Glomerular visceral epithelial cell (primary cell): ENCODE data around the gene ADIRF.
"Not testable (repeated sequence)": the region's sequence is repeated elsewhere in the genome, so short reads cannot be mapped to it uniquely, and the experiment has no call there.

Experiments
- DNase-seq: peaks from one replicate; pipeline ENCODE4 v3.0.0-alpha.2; 2016; ENCODE audit errors: extremely low spot score

ADIRF gene

DNA sequence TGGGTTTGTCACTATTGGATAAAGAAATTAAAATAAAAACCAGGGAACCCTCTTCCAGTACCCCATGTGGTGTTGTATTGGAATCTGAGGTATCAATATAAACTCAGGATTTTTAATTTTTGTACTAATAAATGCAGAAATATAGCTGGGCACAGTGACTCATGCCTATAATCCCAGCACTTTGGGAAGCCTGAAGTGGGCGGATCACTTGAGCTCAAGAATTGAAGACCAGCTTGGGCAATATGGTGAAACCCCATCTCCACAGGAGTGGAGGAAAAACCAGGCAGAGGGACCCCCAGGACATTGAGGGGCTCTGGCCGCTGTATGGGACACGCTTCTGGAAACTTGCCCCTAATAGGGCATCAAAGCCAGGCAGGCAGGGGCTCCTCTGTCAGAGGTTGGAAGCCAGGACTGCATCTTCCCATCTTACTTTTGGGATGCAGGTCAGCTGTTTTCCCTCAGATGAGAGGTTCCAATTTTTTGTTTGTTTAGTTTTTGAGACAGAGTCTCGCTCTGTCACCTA lies 11.1 kb downstream of the ADIRF start:
- DNase-seq = no peak

DNA sequence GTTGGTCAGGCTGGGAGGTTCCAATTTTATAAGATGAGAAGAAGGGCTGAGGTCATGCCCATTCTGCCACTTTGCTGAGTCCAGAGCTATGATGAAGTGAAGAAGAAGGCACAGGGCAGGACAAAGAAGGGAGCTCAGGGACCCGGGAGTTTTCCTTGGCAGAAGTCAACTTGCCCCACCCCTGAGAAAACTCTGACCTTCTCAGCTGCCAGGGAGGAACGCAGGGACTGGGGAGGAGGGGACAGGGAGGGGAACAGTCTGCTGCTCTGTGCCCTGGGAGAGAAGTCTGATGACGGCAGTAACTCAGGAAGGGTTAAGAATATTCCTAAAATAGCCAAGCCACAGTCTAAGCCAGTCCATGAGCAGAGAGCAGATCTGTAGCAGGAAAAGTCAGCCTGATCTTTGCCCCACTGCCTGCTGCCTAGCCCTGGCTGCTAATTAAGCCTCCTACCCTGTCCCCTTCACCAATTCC lies 11.7 kb downstream of the ADIRF start:
- no peak for DNase-seq

DNA sequence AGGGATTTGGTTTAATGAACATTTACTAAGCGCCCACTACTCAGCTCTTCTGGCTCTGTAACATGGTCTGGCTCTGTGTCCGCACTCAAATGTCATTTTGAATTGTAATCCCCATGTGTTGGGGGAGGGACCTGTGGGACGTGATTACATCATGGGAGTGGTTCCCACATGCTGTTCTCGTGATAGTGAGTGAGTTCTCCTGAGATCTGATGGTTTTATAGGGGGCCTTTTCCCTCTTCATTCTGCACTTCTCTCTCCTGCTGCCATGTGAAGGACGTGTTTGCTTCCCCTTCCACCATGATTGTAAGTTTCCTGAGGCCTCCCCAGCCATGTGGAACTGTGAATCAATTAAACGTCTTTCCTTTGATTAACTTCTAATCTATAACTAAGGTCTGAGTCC lies 12.7 kb downstream of the ADIRF start:
- not testable (repeated sequence) for DNase-seq

DNA sequence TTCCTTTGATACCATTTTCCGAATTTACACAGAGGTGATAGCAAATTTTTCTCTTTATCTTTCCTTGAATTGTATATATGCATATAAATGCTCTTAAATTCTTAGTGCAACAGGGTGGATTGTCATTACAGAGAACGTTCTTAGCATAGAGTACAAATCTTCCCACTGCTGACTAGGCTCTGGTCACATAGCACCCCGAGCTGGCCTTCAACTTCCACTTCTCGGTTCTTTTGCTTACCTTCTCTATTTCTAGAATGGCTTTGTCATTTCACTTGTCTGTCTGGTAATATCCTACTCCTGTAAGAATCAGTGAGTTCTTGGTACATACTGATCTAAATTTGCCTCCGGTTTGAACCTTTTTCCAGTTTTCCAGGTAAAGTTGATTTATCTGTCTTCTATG lies 13.4 kb downstream of the ADIRF start:
- DNase-seq = no peak

DNA sequence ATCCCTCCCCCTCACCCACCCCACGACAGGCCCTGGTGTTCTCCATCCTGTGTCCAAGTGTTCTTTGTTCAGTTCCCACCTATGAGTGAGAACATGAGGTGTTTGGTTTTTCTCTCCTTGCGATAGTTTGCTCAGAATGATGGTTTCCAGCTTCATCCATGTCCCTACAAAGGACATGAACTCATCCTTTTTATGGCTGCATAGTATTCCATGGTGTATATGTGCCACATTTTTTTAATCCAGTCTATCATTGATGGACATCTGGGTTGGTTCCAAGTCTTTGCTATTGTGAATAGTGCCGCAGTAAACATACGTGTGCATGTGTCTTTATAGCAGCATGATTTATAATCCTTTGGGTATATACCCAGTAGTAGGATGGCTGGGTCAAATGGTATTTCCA lies 16.2 kb downstream of the ADIRF start:
- DNase-seq = not testable (repeated sequence)

DNA sequence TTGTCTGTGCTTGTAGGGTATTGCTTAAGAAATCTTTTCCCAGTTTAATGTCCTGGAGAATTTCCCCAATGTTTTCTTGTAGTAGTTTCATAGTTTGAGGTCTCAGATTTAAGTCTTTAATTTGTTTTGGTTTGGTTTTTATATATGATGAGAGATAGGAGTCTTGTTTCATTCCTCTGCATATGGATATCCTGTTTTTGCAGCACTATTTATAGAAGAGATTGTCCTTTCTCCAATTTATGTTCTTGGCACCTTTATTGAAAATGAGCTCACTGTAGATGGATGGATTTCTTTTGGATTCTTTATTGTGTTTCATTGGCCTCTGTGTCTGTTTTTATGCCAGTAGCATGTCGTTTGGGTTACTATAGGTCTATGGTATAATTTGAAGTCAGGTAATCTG lies 20.2 kb downstream of the ADIRF start:
- DNase-seq = no peak

DNA sequence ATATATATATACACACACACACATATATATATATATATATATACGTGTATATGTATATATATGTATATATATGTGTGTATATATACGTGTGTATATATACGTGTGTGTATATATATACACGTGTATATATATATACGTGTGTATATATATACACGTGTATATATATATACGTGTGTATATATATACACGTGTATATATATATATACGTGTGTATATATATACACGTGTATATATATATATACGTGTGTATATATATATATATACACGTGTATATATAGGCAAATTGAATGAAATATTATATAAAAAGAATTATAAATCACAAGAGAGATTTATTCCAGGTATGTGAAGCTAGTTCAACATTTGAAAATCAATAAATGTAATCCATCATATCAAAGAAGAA lies 23.1 kb downstream of the ADIRF start:
- not testable (repeated sequence) for DNase-seq

DNA sequence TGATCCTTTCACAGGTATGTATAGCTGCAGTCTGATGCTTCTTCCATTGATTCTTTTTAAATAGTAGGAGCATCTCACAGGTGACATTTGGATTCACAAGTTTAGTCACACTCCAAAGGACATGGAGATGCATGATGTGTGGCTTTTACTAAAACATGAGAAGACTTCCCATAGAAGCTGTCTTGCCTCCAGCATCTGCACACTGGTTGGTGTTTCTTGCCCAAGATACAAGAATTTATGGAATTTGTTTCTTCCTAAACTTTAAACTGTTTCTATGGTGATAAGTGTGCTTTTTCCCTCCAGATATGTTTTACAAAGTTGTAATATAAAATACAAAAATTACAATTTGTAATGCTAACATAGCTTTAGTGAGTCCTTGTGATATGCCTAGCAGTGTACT lies 24.2 kb downstream of the ADIRF start:
- DNase-seq = no peak

DNA sequence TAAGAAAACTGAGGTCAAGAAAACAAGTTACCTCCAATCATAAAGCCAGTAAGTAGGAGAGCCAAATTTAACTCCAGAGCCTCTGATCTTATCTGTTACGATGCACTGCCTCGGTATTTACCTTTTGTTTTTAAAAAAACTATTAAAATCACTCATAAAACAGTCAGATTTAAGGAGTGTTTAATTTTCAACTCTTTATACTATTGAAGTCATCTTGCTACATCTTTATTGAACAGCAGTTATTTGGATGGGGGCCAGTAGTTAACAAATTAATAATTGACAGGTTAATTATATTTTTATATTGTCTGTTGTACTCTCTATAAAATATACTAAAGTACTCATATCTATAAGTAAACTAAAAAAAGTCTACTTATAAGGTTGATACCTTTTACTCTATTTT lies 24.6 kb downstream of the ADIRF start:
- no peak for DNase-seq

DNA sequence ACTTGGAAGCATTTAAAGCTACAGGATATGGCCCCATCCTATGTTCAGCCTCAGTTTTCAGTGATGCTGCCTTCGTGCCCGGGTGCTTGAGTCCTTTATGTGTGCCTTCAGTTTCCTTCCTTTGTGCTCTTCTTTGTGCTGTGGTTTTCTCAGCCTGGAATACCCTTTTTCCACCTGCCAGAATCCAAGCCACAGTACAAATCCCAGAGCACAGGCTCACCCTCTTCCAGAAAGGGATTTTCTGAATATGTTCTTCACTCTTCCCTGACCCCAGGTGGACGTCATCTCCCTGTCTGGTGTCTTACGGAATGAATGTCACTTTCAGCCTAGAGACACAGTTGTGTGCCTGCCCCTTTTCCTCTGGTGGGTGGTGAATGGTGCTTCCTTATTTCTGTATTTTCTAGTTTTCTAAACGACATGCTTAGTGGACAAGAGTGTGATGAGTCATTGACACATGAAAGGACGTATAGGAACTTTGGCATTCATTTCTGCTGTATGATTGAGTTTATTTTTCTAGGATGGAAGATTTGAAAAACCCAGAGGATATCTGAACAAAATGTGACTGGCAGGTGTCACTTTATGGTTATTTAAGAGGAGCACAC lies 31.6 kb downstream of the ADIRF start:
- DNase-seq = not testable (repeated sequence)

DNA sequence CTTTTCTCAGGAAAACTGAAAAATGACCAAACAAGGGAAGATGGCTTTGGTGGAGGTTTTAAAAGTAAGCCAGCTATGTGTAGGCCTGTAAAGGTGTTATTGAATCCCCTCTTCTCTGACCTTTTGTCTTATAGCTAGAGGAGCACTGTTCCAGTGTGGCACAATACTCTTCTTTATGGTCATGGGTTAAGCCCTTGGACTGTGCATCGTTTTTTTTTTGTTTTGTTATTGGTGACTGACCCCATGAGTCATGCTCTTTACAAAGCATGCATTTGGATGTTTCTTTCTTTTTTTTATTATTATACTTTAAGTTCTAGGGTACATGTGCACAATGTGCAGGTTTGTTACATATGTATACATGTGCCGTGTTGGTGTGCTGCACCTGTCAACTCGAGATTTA lies 32.2 kb downstream of the ADIRF start:
- DNase-seq = no peak

DNA sequence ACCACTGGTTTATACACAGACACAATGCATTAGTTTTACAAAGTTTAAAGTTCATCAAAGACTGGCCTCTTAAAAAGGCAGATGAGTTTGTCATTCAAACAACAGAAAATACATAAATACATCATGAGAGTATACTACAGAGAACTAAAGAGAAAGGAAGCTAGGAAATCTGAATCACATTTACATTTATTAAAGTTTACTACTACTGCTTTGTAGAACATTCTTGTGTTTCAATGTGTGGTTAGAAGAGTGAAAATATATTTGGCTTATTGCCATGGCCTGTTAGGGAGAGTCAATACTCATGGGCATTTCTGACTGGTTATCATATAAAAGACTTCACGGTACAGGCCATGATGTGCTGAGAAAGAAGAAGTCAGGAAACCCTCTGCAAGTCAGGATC lies 38.8 kb downstream of the ADIRF start:
- DNase-seq = not testable (repeated sequence)

DNA sequence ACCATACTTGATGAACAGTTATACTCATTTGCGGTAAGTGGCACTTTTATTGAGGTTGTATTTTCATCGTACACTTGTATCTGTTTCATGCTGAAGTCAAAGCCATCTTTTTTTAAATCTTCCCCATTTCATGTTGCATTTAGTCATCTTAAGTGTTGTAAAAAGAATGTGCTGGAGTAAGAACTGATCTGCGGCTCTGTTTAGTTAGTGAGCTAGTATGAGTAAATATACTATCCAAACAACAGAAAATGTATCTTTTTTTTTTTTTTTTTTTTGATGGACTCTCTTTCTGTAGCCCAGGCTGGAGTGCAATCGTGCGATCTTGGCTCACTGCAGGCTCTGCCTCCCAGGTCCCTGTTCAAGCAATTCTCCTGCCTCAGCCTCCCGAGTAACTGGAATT lies 39.4 kb downstream of the ADIRF start:
- DNase-seq = not testable (repeated sequence)

DNA sequence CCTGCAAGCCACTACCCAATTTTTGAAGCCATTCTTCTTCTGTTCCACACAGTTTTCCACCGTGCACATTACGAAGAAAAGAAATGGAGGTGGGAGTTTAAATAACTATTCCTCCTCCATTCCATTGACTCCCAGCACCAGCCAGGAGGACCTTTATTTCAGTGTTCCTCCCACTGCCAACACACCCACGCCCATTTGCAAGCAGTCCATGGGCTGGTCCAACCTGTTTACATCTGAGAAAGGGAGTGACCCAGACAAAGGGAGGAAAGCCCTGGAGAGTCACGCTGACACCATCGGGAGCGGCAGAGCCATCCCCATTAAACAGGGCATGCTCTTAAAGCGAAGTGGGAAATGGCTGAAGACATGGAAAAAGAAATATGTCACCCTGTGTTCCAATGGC lies 40.0 kb downstream of the ADIRF start:
- DNase-seq = not testable (repeated sequence)

DNA sequence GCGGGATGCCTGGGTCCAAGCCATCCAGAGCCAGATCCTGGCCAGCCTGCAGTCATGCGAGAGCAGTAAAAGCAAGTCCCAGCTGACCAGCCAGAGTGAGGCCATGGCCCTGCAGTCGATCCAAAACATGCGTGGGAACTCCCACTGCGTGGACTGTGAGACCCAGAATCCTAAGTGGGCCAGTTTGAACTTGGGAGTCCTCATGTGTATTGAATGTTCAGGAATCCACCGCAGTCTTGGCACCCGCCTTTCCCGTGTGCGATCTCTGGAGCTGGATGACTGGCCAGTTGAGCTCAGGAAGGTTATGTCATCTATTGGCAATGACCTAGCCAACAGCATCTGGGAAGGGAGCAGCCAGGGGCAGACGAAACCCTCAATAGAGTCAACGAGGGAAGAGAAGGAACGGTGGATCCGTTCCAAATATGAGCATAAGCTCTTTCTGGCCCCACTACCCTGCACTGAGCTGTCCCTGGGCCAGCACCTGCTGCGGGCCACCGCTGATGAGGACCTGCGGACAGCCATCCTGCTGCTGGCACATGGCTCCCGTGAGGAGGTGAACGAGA lies 40.9 kb downstream of the ADIRF start:
- DNase-seq = not testable (repeated sequence)

DNA sequence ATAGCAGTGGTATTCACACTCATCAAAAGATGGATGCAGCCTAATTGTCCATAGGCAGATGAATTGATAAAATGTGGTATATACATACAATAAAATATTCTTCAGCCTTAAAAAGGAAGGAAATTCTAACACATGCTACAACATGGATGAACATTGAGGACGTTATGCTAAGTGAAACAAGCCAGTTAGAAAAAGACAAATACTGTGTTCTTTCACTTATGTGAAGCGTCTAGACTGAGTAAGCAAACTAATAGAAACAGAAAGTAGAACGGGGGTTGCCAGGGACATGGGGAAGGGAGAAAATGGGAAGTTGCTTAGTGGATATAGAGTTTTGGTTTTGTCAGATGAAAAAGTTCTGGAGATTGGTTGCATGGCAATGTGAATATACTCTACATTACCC lies 45.2 kb downstream of the ADIRF start:
- DNase-seq = not testable (repeated sequence)

DNA sequence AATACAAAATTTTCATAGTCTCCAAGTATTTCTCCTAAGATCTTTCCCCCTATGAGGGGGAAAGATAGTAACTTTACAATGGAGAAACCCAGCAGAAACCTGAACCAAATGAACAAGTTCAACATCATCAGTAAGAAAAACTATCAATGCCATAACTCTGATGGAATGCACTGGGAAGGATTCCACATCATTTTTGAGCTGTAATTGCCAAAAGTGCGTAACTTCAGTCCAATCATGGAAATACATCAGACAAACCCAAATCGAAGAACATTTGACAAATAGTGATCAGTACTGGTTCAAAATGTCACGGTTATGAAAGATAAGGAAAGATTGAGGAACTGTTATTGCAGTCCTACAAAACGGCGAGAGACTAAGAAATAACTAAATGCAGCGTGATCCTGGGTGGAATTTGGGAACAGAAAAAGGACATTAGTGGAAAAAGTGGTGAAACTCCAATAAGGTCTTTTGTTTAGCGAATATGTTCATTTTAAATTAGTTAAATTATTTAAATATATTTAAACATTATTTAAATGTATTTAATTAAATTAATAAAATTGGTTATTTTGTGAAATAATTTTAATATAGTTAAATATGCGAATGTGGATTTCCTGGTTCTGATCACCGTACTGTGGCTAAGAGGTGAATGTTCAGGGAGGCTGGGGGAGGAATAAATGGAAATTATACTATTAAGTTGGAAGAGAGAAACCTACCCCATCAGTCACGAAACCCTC lies 46.9 kb downstream of the ADIRF start:
- DNase-seq = not testable (repeated sequence)

DNA sequence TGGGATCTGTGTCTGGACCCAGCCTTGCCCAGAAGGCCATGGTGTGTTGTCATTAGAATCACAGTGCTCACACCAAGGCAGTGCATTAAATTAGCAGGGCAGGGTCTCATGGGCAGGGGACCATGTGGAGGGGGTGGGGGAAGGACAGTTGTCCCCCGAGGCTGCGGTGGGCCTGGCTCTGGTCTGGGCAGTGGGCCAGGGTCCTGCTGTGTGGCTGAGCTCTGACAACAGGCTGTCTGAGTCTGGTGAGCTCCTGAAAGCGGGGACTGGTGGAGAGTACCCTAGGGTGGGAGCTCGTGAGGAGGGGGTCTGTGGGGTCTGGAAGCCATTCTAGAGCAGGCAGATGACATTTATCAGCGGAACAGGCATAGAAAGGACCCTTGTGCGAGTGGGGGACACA lies 49.8 kb downstream of the ADIRF start:
- DNase-seq = not testable (repeated sequence)

DNA sequence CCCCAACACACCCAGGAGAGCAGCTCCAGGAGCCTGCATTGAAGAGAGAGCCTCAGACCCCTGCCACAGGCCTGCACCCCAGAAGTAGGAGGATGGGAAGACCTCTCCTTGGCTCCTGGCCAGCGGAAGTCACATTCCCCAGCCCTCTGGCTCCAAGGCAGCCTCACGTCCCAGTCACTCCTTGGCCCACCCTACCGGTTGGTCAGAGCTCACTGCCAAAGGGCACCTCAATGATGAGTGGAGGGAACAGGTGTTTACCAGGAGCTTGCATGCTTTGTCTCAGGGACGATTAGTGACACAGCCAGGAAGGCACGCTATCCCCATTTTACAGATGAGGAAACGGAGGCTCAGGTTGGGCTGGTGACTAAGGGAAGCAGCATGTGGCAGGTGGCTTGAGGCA lies 50.8 kb downstream of the ADIRF start:
- not testable (repeated sequence) for DNase-seq

DNA sequence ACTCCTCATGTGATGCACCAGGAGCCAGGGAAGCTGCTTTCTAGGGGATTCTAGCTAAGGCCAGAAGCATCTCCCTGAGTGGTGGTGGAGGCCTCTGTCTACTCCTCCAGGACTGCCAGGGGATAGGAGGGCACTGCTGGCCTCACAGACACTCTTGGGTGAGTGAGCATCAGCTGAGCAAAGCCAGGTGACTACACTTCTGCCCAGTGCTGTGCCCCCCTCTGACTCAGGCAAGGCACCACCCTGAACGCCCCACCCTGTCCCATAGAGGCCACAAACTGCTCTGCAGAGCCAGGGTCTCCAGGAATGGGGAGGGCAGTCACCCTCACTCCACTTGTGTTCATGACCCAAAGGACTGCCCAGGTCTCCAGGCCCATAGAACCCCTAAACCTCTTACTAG lies 51.2 kb downstream of the ADIRF start:
- DNase-seq = not testable (repeated sequence)

DNA sequence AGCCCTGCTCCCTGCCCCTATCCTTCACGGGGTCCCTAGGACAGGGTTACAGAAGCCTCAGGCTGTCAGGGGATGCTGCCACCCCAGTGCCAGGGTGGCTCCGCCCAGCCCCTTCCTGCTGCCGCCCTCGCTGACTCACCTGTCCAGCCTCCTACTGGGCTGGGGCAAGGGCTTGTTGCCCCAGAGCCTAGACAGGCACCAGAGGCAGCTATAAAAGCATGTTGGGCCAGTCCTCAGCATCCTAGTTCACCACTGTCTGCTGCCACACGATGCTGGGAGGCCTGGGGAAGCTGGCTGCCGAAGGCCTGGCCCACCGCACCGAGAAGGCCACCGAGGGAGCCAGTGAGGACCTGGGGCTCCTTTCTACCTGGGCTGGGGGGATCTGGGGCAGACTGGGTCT lies 51.8 kb downstream of the ADIRF start, which contains the start of gene FAM25A:
TSS of gene FAM25A (plus strand) at position 239 of the 400 bp plus-strand sequence. CDS start at position 270, 31 bp downstream.
- not testable (repeated sequence) for DNase-seq
